HEK293T (cell line): ENCODE measurements around the gene SDHB.

Source experiments
- ARNT ChIP-seq: fragments of 450-650 bp; IDR thresholded peaks from 2 replicates; pipeline ENCODE4 v1.6.1; 2017; ENCODE audit warnings: mild to moderate bottlenecking
- ELF4 ChIP-seq: fragments of 450-650 bp; IDR thresholded peaks from 2 replicates; pipeline ENCODE4 v1.6.1; 2017; ENCODE audit warnings: antibody characterized with exemption
- FOXA1 ChIP-seq: fragments of 450-650 bp; IDR thresholded peaks from 2 replicates; pipeline ENCODE4 v1.6.1; 2016; ENCODE audit warnings: mild to moderate bottlenecking
- SUZ12 ChIP-seq: fragments of 450-650 bp; IDR thresholded peaks from 2 replicates; pipeline ENCODE4 v1.6.1; 2016; ENCODE audit warnings: mild to moderate bottlenecking
- TARDBP ChIP-seq: fragments of 450-650 bp; IDR thresholded peaks from 2 replicates; pipeline ENCODE4 v1.6.1; 2016
- TF ChIP-seq, protein P1 (sequence below): fragments of 450-650 bp; IDR thresholded peaks from 2 replicates; pipeline ENCODE4 v1.6.1; 2016

DNA sequence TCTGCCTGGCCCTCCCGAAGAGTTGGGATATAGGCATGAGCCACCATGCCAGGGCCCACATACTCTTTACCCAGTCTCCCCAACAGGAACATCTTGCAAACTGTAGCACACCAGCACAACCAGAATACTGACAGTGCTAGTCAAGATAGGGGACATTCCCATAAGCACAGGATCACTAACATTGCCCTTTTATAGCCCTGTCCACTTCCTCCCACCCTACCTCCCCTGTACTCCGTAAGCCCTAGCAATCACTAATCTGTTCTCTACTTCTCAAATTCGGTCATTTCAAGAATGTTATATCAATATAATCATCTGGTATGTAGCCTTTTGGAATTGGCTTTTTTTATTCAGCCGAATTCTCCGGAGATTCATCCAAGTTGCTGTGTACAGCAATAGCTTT is 5.9 kb downstream of the SDHB start:
- no peak for TF ChIP-seq SUZ12
- TF ChIP-seq FOXA1, result no peak
- no peak for TF ChIP-seq TARDBP
- TF ChIP-seq ELF4, result no peak
- TF ChIP-seq ARNT, result no peak
- TF ChIP-seq, protein P1, sequence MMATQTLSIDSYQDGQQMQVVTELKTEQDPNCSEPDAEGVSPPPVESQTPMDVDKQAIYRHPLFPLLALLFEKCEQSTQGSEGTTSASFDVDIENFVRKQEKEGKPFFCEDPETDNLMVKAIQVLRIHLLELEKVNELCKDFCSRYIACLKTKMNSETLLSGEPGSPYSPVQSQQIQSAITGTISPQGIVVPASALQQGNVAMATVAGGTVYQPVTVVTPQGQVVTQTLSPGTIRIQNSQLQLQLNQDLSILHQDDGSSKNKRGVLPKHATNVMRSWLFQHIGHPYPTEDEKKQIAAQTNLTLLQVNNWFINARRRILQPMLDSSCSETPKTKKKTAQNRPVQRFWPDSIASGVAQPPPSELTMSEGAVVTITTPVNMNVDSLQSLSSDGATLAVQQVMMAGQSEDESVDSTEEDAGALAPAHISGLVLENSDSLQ, result no peak
